ENCODE results near the gene MMP25. TPM values are rescaled to one million over a fixed set of nuclear protein-coding genes. Genes with fewer than 3 reads are reported as not detected.

The MMP25 gene
- total RNA-seq, 1 donor from 2014 or later: 0.13 TPM

DNA sequence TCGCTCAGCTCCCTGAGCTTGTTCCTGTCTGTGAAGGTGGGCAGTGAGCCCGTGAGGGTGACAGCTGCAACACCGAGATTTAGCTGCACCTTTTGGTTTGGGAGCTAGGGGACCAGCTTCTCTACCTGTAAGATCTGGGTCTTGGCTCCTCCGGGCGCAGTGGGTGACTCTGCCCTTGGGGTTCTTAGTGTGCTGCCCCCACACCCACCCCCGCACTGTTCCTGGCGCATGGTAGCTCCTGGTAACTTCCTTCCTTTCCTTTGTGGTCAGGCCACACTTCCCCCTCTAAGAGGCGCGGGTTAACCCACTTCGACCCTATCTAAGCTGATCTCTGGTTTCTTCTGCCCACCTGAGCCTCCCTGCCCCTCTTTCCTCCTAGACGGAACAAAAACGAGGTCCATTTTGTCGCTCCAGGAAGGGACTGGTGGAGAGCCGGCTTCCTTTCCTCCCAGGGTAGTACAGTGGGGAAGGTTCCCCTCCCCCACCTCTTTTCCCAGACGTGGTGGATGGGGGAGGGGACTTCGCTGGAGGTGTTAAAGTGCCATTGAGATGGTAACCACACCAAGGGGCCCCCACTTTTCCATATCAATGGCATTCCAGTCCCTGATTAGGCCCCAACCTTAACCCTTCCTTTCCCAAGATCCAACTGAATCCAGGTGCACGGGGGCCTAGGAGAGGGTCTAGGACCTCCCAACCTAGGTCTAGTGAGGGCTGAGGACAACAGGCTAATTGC, 38.2 kb upstream of the MMP25 start:
- POLR2A ChIA-PET: interaction anchor here (1.2 to 5.4 kb wide), 5 partner anchors 15 to 28 kb away, joined by 3 to 40 read pairs (median 4); partner anchors contain the start of genes HCFC1R1, PKMYT1 and THOC6
- H3K27me3 Mint-ChIP-seq: peaks cover 11% of the 10 kb centered on the region
- H3K4me3 Mint-ChIP-seq: no peak overlapping the region
- no peak for DNase-seq
- peaks cover 32% of the 10 kb centered on the region for H3K4me1 Mint-ChIP-seq
- H3K27ac Mint-ChIP-seq: no peak overlapping the region
- no peak for ATAC-seq (ENCODE audit: low read depth)
- intact Hi-C loops (cut with micrococcal nuclease): no loop called here
- no peaks in the 10 kb centered on the region for H3K36me3 Mint-ChIP-seq (ENCODE audit: low read depth)
- no peaks in the 10 kb centered on the region for H3K9me3 Mint-ChIP-seq
- TF ChIP-seq, protein P1, sequence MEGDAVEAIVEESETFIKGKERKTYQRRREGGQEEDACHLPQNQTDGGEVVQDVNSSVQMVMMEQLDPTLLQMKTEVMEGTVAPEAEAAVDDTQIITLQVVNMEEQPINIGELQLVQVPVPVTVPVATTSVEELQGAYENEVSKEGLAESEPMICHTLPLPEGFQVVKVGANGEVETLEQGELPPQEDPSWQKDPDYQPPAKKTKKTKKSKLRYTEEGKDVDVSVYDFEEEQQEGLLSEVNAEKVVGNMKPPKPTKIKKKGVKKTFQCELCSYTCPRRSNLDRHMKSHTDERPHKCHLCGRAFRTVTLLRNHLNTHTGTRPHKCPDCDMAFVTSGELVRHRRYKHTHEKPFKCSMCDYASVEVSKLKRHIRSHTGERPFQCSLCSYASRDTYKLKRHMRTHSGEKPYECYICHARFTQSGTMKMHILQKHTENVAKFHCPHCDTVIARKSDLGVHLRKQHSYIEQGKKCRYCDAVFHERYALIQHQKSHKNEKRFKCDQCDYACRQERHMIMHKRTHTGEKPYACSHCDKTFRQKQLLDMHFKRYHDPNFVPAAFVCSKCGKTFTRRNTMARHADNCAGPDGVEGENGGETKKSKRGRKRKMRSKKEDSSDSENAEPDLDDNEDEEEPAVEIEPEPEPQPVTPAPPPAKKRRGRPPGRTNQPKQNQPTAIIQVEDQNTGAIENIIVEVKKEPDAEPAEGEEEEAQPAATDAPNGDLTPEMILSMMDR (IDR thresholded peaks at IDR 0.05): no peak
- CTCF ChIA-PET: interaction anchor here (0.7 to 2.7 kb wide), 3 partner anchors 14 to 20 kb away, joined by 3 to 16 read pairs (median 3); partner anchors contain the start of genes HCFC1R1 and THOC6

DNA sequence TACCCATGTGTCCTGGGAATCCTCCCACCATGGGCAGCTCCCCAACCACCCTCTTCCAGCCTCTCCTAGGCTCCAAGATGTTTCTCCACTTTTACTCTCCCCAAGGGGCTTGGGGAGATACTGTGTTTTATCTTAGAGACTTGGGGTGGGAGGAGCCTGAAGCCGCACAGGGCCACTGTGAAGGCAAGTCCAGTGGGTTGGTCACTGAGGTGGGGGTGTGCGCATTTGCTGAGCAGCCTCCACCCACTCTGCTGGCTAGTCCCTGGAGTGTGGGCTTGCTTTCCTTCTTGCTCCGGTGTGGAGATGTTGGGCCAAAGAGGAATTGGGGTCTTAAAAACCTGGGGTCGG, 37.7 kb upstream of the MMP25 start:
- Mint-ChIP-seq H3K4me1 (peaks cover 32% of the 10 kb centered on the region), H3K9me3 (no peaks in the 10 kb centered on the region), H3K36me3 (ENCODE audit: low read depth) (no peaks in the 10 kb centered on the region), H3K4me3 (no peak overlapping the region), H3K27ac (no peak overlapping the region), H3K27me3 (peaks cover 11% of the 10 kb centered on the region)
- DNase-seq (no peak), ATAC-seq (ENCODE audit: low read depth) (no peak)
- POLR2A ChIA-PET: interaction anchor here (1.3 to 5.4 kb wide), 3 partner anchors 14 to 29 kb away, joined by 3 to 40 read pairs (median 4); partner anchors contain the start of genes HCFC1R1, PKMYT1 and THOC6
- CTCF ChIA-PET: interaction anchor here (2.7 kb wide), 1 partner anchor 19 kb away, joined by 16 read pairs; no protein-coding TSS in a partner anchor
- intact Hi-C loops (cut with micrococcal nuclease): no loop called here
- TF ChIP-seq, protein P1 (IDR thresholded peaks at IDR 0.05): no peak

DNA sequence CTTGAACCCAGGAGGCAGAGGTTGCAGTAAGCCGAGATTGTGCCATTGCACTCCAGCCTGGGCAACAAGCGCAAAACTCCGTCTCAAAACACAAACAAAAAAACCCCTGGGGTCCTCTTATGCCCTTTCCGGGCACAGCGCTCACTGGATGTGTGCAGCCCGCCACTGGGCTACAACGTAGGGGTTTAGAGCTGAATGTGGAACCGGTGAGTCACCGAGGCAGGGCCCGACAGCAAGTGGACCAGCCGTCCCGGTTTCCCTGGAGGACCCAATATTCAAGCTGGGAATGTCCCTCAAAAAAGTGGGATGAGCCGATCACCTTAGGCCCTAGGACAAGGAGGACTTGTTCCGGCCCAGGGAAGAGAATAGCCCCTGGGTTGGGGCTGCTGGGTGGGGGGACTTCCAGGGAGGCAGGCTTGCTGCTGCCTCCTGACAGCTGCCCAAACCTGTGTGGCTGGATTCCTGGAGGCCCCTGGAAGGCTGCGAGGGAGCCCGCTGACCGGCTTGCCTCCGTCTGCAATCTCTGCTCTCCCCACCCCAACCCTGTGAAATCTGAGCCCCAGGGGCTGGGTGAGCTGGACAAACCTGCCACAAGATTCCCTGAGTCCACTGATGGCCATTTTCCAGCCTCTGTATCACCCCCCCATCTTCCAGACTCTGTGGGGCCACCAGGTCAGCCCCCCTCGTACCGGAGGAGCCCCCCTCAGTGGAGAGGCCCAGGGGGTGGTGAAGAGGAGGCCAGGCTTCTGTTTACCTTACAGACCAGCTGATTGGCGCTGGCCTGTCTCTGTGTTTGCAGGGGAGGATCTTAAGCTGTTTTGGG, 36.6 kb upstream of the MMP25 start:
- ChIA-PET CTCF (interaction anchor here (0.9 kb wide), 1 partner anchor 13 kb away, joined by 3 read pairs; no protein-coding TSS in a partner anchor), POLR2A (no interaction called here)
- Mint-ChIP-seq H3K4me3 (no peak overlapping the region), H3K4me1 (peaks cover 29% of the 10 kb centered on the region), H3K36me3 (ENCODE audit: low read depth) (no peaks in the 10 kb centered on the region), H3K9me3 (no peaks in the 10 kb centered on the region), H3K27ac (no peak overlapping the region), H3K27me3 (peaks cover 12% of the 10 kb centered on the region)
- no peak for ATAC-seq (ENCODE audit: low read depth)
- TF ChIP-seq, protein P1 (IDR thresholded peaks at IDR 0.05): no peak
- intact Hi-C loops (cut with micrococcal nuclease): no loop called here
- no peak for DNase-seq

DNA sequence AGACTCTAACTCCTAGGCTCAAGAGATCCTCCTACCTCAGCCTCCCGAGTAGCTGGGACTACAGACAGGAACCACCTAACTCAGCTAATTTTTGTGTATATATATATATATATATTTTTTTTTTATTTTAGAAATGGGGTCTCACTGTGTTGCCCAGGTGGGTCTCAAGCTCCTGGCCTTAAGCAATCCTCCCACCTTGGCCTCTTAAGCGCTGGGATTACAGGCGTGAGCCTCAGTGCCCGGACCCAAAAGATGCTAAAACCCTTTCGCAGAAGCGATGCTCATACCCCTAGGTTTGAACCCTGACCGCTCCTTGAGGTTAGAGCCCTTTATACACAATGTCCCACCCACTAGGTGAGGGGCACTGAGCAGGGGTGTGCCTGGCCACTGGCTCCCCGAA, 35.9 kb upstream of the MMP25 start:
- CTCF ChIA-PET: interaction anchor here (0.9 kb wide), 1 partner anchor 12 kb away, joined by 3 read pairs; no protein-coding TSS in a partner anchor
- TF ChIP-seq, protein P1 (IDR thresholded peaks at IDR 0.05): no peak
- POLR2A ChIA-PET: no interaction called here
- Mint-ChIP-seq H3K36me3 (ENCODE audit: low read depth) (no peaks in the 10 kb centered on the region), H3K27ac (no peak overlapping the region), H3K9me3 (no peaks in the 10 kb centered on the region), H3K4me3 (no peak overlapping the region), H3K27me3 (peaks cover 14% of the 10 kb centered on the region), H3K4me1 (peaks cover 26% of the 10 kb centered on the region)
- DNase-seq (no peak), ATAC-seq (ENCODE audit: low read depth) (no peak)
- intact Hi-C loops (cut with micrococcal nuclease): no loop called here

DNA sequence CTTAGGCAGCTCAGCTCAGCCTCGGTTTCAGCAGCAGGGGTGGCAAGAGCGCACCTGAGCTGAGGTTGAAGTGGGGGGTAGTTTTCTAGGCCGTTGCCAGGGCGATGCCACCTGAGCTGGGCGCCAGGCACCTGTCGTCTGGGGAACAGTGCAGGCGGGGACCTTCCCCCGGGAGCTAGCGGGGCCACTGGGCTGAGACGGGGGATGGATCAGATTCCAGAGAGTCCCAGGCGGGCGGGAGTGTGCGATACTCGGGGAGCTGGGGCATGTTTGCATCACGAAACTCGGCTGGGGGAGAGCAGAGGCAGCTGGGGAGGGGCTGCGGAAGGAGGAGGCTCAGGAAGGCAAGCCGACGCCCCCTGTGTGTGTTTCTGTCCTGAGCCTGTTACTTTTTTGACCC, 34.1 kb upstream of the MMP25 start:
- TF ChIP-seq, protein P1 (IDR thresholded peaks at IDR 0.05): no peak
- ATAC-seq (ENCODE audit: low read depth) (no peak), DNase-seq (no peak)
- intact Hi-C loops (cut with micrococcal nuclease): no loop called here
- Mint-ChIP-seq H3K9me3 (no peaks in the 10 kb centered on the region), H3K27ac (no peak overlapping the region), H3K4me1 (peaks cover 19% of the 10 kb centered on the region), H3K27me3 (peaks cover 20% of the 10 kb centered on the region), H3K36me3 (ENCODE audit: low read depth) (no peaks in the 10 kb centered on the region), H3K4me3 (no peak overlapping the region)
- ChIA-PET CTCF (interaction anchor here (0.9 kb wide), 1 partner anchor 8 kb away, joined by 4 read pairs; no protein-coding TSS in a partner anchor), POLR2A (no interaction called here)
